ENCODE data around the gene BNIP5. TPM values are rescaled to one million over a fixed set of nuclear protein-coding genes. Genes with fewer than 3 reads are reported as not detected.
"Not testable (repeated sequence)": the region's sequence is repeated elsewhere in the genome, so short reads cannot be mapped to it uniquely, and the experiment has no call there.

Gene BNIP5
- polyA plus RNA-seq, 3 donors: not detected

- Histone ChIP-seq H3K79me2 (ENCODE audit: insufficient read depth, low read length) (no peaks in the 10 kb centered on the region), H3K9ac (ENCODE audit: insufficient read depth, low read length, poor library complexity, severe bottlenecking) (no peak overlapping the region), H3K9me3 (replicated peaks in 1 of 2; ENCODE audit: control insufficient read depth in 1 of 2, insufficient read depth in 1 of 2, low read length in 2 of 2) (no peaks in the 10 kb centered on the region), H4K20me1 (ENCODE audit: insufficient read depth, low read length) (no peaks in the 10 kb centered on the region), H3K27me3 (ENCODE audit: control insufficient read depth in 2 of 2, insufficient read depth in 2 of 2, low read length in 2 of 2) (no peaks in the 10 kb centered on the region), H3K27ac (ENCODE audit: low read depth in 1 of 2, low read length in 2 of 2) (no peak overlapping the region), H2AFZ (ENCODE audit: insufficient read depth, low read depth, low read length, poor library complexity, severe bottlenecking) (no peak overlapping the region), H3K4me3 (replicated peaks in 1 of 3; ENCODE audit: low read depth in 2 of 3, low read length in 3 of 3) (no peak overlapping the region), H3K36me3 (replicated peaks in 1 of 2; ENCODE audit: control insufficient read depth in 1 of 2, insufficient read depth in 2 of 2, low read length in 2 of 2) (no peaks in the 10 kb centered on the region), H3K4me2 (replicated peaks; ENCODE audit: extremely low read depth, low read length, poor library complexity, severe bottlenecking) (no peak overlapping the region), H3K4me1 (ENCODE audit: control insufficient read depth in 1 of 2, insufficient read depth in 2 of 2, low read length in 2 of 2) (peaks cover 52 to 60% of the 10 kb centered on the region in 2 donors)
- Mint-ChIP-seq H3K4me3 (no peak overlapping the region), H3K27me3 (ENCODE audit: low read depth in 3 of 3) (peaks cover 2 to 6% (median 5%) of the 10 kb centered on the region in 3 donors), H3K36me3 (peaks cover 6 to 23% of the 10 kb centered on the region in 2 donors), H3K27ac (no peak overlapping the region), H3K4me1 (peaks cover 54% of the 10 kb centered on the region), H3K9me3 (no peaks in the 10 kb centered on the region)
- TF ChIP-seq CTCF (IDR thresholded peaks at IDR 0.05): no peak
- no peak for DNase-seq
- intact Hi-C loops (cut with micrococcal nuclease): loop anchor here (5.0 to 10.0 kb wide), 2 partner anchors 65 to 243 kb away; no protein-coding TSS in a partner anchor
- no CpG with 5 or more reads among the region's 3 CpGs for WGBS (ENCODE audit: insufficient coverage)
Observed at GRCh38 chr6:36367743-36368142, 31.1 kb upstream of the BNIP5 start.

GRCh38 chr6:36364669-36365479, 28.2 kb upstream of the BNIP5 start:
- 85% methylated on average over 9 of the region's 19 CpGs for WGBS (ENCODE audit: insufficient coverage)
- Histone ChIP-seq H3K79me2 (ENCODE audit: insufficient read depth, low read length) (no peaks in the 10 kb centered on the region), H3K4me1 (ENCODE audit: control insufficient read depth in 1 of 2, insufficient read depth in 2 of 2, low read length in 2 of 2) (peaks cover 54 to 66% of the 10 kb centered on the region in 2 donors), H2AFZ (ENCODE audit: insufficient read depth, low read depth, low read length, poor library complexity, severe bottlenecking) (no peak overlapping the region), H3K9me3 (replicated peaks in 1 of 2; ENCODE audit: control insufficient read depth in 1 of 2, insufficient read depth in 1 of 2, low read length in 2 of 2) (no peaks in the 10 kb centered on the region), H3K4me3 (replicated peaks in 1 of 3; ENCODE audit: low read depth in 2 of 3, low read length in 3 of 3) (no peak overlapping the region), H3K36me3 (replicated peaks in 1 of 2; ENCODE audit: control insufficient read depth in 1 of 2, insufficient read depth in 2 of 2, low read length in 2 of 2) (no peaks in the 10 kb centered on the region), H3K4me2 (replicated peaks; ENCODE audit: extremely low read depth, low read length, poor library complexity, severe bottlenecking) (no peak overlapping the region), H3K9ac (ENCODE audit: insufficient read depth, low read length, poor library complexity, severe bottlenecking) (no peak overlapping the region), H4K20me1 (ENCODE audit: insufficient read depth, low read length) (no peaks in the 10 kb centered on the region), H3K27ac (ENCODE audit: low read depth in 1 of 2, low read length in 2 of 2) (no peak overlapping the region), H3K27me3 (ENCODE audit: control insufficient read depth in 2 of 2, insufficient read depth in 2 of 2, low read length in 2 of 2) (no peaks in the 10 kb centered on the region)
- Mint-ChIP-seq H3K36me3 (peaks cover 3 to 7% of the 10 kb centered on the region in 2 donors), H3K4me3 (no peak overlapping the region), H3K27ac (peak overlapping the region in 4 of 7 donors; percentile 26 to 77 (median 54)), H3K9me3 (no peaks in the 10 kb centered on the region), H3K4me1 (peaks cover 55% of the 10 kb centered on the region), H3K27me3 (ENCODE audit: low read depth in 3 of 3) (peaks cover 0 to 1% (median 1%) of the 10 kb centered on the region in 3 donors)
- intact Hi-C loops (cut with micrococcal nuclease): loop anchor here (5.0 to 10.0 kb wide), 2 partner anchors 63 to 240 kb away; no protein-coding TSS in a partner anchor
- DNase-seq: peak; percentile 60 to 85 (median 61)
- no peak for TF ChIP-seq CTCF (IDR thresholded peaks at IDR 0.05)

GRCh38 chr6:36364061-36364635, 27.5 kb upstream of the BNIP5 start:
- intact Hi-C loops (cut with micrococcal nuclease): loop anchor here in 1 of 2 donors (10.0 kb wide), 1 partner anchor 239 kb away; no protein-coding TSS in a partner anchor
- H3K36me3 Mint-ChIP-seq: not testable (repeated sequence)

More at GRCh38 chr6:36364061-36364635, 27.5 kb upstream of the BNIP5 start:
- not testable (repeated sequence) for H3K4me3 ChIP-seq (replicated peaks in 1 of 3; ENCODE audit: low read depth in 2 of 3, low read length in 3 of 3); H3K9me3 Mint-ChIP-seq; H2AFZ ChIP-seq (ENCODE audit: insufficient read depth, low read depth, low read length, poor library complexity, severe bottlenecking); DNase-seq; H3K27me3 ChIP-seq (ENCODE audit: control insufficient read depth in 2 of 2, insufficient read depth in 2 of 2, low read length in 2 of 2); H3K27ac ChIP-seq (ENCODE audit: low read depth in 1 of 2, low read length in 2 of 2); H3K4me3 Mint-ChIP-seq; H3K9me3 ChIP-seq (replicated peaks in 1 of 2; ENCODE audit: control insufficient read depth in 1 of 2, insufficient read depth in 1 of 2, low read length in 2 of 2); H4K20me1 ChIP-seq (ENCODE audit: insufficient read depth, low read length); H3K79me2 ChIP-seq (ENCODE audit: insufficient read depth, low read length); H3K9ac ChIP-seq (ENCODE audit: insufficient read depth, low read length, poor library complexity, severe bottlenecking); H3K27me3 Mint-ChIP-seq (ENCODE audit: low read depth in 3 of 3); H3K27ac Mint-ChIP-seq; H3K4me2 ChIP-seq (replicated peaks; ENCODE audit: extremely low read depth, low read length, poor library complexity, severe bottlenecking); H3K36me3 ChIP-seq (replicated peaks in 1 of 2; ENCODE audit: control insufficient read depth in 1 of 2, insufficient read depth in 2 of 2, low read length in 2 of 2)
- H3K4me1 Mint-ChIP-seq: peaks cover 48% of the 10 kb centered on the region
- WGBS (ENCODE audit: insufficient coverage): 100% methylated on average over 19 of the region's 34 CpGs
- peaks cover 46 to 59% of the 10 kb centered on the region in 2 donors for H3K4me1 ChIP-seq (ENCODE audit: control insufficient read depth in 1 of 2, insufficient read depth in 2 of 2, low read length in 2 of 2)

Data from CD14-positive monocyte (primary cell).